ENCODE data around the gene SMIM41. TPM values are rescaled to one million over a fixed set of nuclear protein-coding genes. Genes with fewer than 3 reads are reported as not detected.

The SMIM41 gene
- total RNA-seq, 1 experiment from 2014 or later: not detected

DNA sequence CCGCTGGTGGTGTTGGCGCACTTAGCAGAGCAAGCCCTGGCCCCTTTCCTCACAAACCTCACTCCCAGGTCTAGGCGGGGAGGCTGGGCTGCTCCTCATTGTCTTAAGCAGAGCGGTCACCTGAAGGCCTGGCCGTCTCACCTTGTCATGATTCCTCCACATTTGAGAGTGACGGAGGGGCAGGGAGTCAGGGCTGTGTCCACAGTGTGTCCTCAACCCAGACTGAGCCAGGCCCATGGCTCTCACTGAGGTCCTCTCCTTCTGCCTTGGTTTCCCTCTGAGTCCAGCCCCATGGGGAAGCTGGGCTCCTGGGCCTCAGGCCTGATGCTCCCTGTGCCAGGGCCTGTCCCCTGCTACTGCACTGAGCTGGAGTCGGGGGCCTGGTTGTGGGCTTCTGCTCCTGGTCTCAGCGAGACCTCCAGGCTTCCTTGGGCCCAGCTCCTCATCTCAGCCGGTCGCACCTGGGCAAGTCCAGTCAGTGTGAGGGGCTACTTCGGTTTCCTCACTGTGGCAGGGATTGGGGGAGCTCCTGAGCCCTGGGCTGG, 67.4 kb downstream of the SMIM41 start:
- CTCF ChIA-PET: interaction anchor here (0.6 to 1.1 kb wide), 6 partner anchors 10 to 237 kb away, joined by 3 to 9 read pairs (median 4); no protein-coding TSS in a partner anchor
- peaks cover 16% of the 10 kb centered on the region for H3K4me1 Mint-ChIP-seq (ENCODE audit: low read depth, unreplicated experiment)
- no peak overlapping the region for H3K4me3 Mint-ChIP-seq (ENCODE audit: unreplicated experiment)
- Histone ChIP-seq H3K9me3 (no peaks in the 10 kb centered on the region), H3K36me3 (ENCODE audit: control insufficient read depth, insufficient read depth, low read length) (no peaks in the 10 kb centered on the region), H3K4me3 (ENCODE audit: low read depth, low read length) (no peak overlapping the region), H3K4me1 (peaks cover 59% of the 10 kb centered on the region), H3K27me3 (replicated peaks; ENCODE audit: control insufficient read depth, insufficient read depth, low read length) (no peaks in the 10 kb centered on the region)
- intact Hi-C loops (cut with micrococcal nuclease; ENCODE audit: unreplicated experiment): no loop called here
- no peaks in the 10 kb centered on the region for H3K9me3 Mint-ChIP-seq (ENCODE audit: unreplicated experiment)
- H3K27ac Mint-ChIP-seq (ENCODE audit: unreplicated experiment): peak overlapping the region; percentile 70
- no peaks in the 10 kb centered on the region for H3K36me3 Mint-ChIP-seq (ENCODE audit: insufficient read depth, unreplicated experiment)
- no peak for DNase-seq
- BruUV-seq (replicated peaks): TSS peak; percentile 72
- TF ChIP-seq, protein P1, sequence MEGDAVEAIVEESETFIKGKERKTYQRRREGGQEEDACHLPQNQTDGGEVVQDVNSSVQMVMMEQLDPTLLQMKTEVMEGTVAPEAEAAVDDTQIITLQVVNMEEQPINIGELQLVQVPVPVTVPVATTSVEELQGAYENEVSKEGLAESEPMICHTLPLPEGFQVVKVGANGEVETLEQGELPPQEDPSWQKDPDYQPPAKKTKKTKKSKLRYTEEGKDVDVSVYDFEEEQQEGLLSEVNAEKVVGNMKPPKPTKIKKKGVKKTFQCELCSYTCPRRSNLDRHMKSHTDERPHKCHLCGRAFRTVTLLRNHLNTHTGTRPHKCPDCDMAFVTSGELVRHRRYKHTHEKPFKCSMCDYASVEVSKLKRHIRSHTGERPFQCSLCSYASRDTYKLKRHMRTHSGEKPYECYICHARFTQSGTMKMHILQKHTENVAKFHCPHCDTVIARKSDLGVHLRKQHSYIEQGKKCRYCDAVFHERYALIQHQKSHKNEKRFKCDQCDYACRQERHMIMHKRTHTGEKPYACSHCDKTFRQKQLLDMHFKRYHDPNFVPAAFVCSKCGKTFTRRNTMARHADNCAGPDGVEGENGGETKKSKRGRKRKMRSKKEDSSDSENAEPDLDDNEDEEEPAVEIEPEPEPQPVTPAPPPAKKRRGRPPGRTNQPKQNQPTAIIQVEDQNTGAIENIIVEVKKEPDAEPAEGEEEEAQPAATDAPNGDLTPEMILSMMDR (IDR thresholded peaks at IDR 0.05; ENCODE audit: insufficient read depth in 1 of 2, low read depth in 1 of 2, low read length in 1 of 2, severe bottlenecking in 1 of 2, unreplicated experiment in 1 of 2): no peak
- POLR2A ChIA-PET: interaction anchor here (1.4 kb wide), 1 partner anchor 132 kb away, joined by 4 read pairs; no protein-coding TSS in a partner anchor
- no peaks in the 10 kb centered on the region for H3K27me3 Mint-ChIP-seq (ENCODE audit: insufficient read depth, unreplicated experiment)

- no peak overlapping the region for H3K4me3 ChIP-seq (ENCODE audit: low read depth, low read length)
- peak overlapping the region; percentile 70 for H3K27ac Mint-ChIP-seq (ENCODE audit: unreplicated experiment)
- intact Hi-C loops (cut with micrococcal nuclease; ENCODE audit: unreplicated experiment): no loop called here
- no peaks in the 10 kb centered on the region for H3K36me3 Mint-ChIP-seq (ENCODE audit: insufficient read depth, unreplicated experiment)
- H3K9me3 ChIP-seq: no peaks in the 10 kb centered on the region
- H3K9me3 Mint-ChIP-seq (ENCODE audit: unreplicated experiment): no peaks in the 10 kb centered on the region
- peaks cover 59% of the 10 kb centered on the region for H3K4me1 ChIP-seq
- TF ChIP-seq, protein P1 (IDR thresholded peaks at IDR 0.05; ENCODE audit: insufficient read depth in 1 of 2, low read depth in 1 of 2, low read length in 1 of 2, severe bottlenecking in 1 of 2, unreplicated experiment in 1 of 2): no peak
- H3K27me3 Mint-ChIP-seq (ENCODE audit: insufficient read depth, unreplicated experiment): no peaks in the 10 kb centered on the region
- POLR2A ChIA-PET: interaction anchor here (1.4 kb wide), 1 partner anchor 132 kb away, joined by 4 read pairs; no protein-coding TSS in a partner anchor
- peak; percentile 76 to 92 for DNase-seq
- no peaks in the 10 kb centered on the region for H3K27me3 ChIP-seq (replicated peaks; ENCODE audit: control insufficient read depth, insufficient read depth, low read length)
- CTCF ChIA-PET: interaction anchor here (0.6 to 1.1 kb wide), 6 partner anchors 9 to 236 kb away, joined by 3 to 9 read pairs (median 4); no protein-coding TSS in a partner anchor
- no peaks in the 10 kb centered on the region for H3K36me3 ChIP-seq (ENCODE audit: control insufficient read depth, insufficient read depth, low read length)
- H3K4me1 Mint-ChIP-seq (ENCODE audit: low read depth, unreplicated experiment): peaks cover 16% of the 10 kb centered on the region
- no peak overlapping the region for H3K4me3 Mint-ChIP-seq (ENCODE audit: unreplicated experiment)
- BruUV-seq (replicated peaks): no TSS peak
Measured at GRCh38 chr12:52147367-52147963, 68.0 kb downstream of the SMIM41 start.

GRCh38 chr12:52147964-52148463, 68.5 kb downstream of the SMIM41 start:
- Histone ChIP-seq H3K4me3 (ENCODE audit: low read depth, low read length) (no peak overlapping the region), H3K27me3 (replicated peaks; ENCODE audit: control insufficient read depth, insufficient read depth, low read length) (no peaks in the 10 kb centered on the region), H3K4me1 (peaks cover 59% of the 10 kb centered on the region), H3K9me3 (no peaks in the 10 kb centered on the region), H3K36me3 (ENCODE audit: control insufficient read depth, insufficient read depth, low read length) (no peaks in the 10 kb centered on the region)
- TF ChIP-seq, protein P1 (IDR thresholded peaks at IDR 0.05; ENCODE audit: insufficient read depth in 1 of 2, low read depth in 1 of 2, low read length in 1 of 2, severe bottlenecking in 1 of 2, unreplicated experiment in 1 of 2): no peak
- ChIA-PET POLR2A (no interaction called here), CTCF (interaction anchor here (1.1 to 1.4 kb wide), 2 partner anchors 9 to 179 kb away, joined by 3 read pairs; no protein-coding TSS in a partner anchor)
- Mint-ChIP-seq H3K27ac (ENCODE audit: unreplicated experiment) (peak overlapping the region; percentile 70), H3K9me3 (ENCODE audit: unreplicated experiment) (no peaks in the 10 kb centered on the region), H3K27me3 (ENCODE audit: insufficient read depth, unreplicated experiment) (no peaks in the 10 kb centered on the region), H3K4me3 (ENCODE audit: unreplicated experiment) (no peak overlapping the region), H3K4me1 (ENCODE audit: low read depth, unreplicated experiment) (peaks cover 16% of the 10 kb centered on the region), H3K36me3 (ENCODE audit: insufficient read depth, unreplicated experiment) (no peaks in the 10 kb centered on the region)
- no TSS peak for BruUV-seq (replicated peaks)
- DNase-seq: no peak
- intact Hi-C loops (cut with micrococcal nuclease; ENCODE audit: unreplicated experiment): no loop called here
